HG03064 (cell line): ENCODE data around the gene ADAP1.

Source experiments
- ATAC-seq: cut with Tn5 transposase; IDR thresholded peaks from one replicate; pipeline ENCODE4 v1.9.1; 2021; ENCODE audit warnings: low read depth; ENCODE audit not compliant: unreplicated experiment

ADAP1 gene

GRCh38 chr7:897771-898376, 56.6 kb downstream of the ADAP1 start:
- no peak for ATAC-seq

GRCh38 chr7:897086-897485, 57.4 kb downstream of the ADAP1 start:
- ATAC-seq, result no peak

- ATAC-seq, result no peak
Measured at GRCh38 chr7:896346-897075, 58.0 kb downstream of the ADAP1 start.

- ATAC-seq, result no peak
Measured at GRCh38 chr7:895451-896052, 58.9 kb downstream of the ADAP1 start.

DNA sequence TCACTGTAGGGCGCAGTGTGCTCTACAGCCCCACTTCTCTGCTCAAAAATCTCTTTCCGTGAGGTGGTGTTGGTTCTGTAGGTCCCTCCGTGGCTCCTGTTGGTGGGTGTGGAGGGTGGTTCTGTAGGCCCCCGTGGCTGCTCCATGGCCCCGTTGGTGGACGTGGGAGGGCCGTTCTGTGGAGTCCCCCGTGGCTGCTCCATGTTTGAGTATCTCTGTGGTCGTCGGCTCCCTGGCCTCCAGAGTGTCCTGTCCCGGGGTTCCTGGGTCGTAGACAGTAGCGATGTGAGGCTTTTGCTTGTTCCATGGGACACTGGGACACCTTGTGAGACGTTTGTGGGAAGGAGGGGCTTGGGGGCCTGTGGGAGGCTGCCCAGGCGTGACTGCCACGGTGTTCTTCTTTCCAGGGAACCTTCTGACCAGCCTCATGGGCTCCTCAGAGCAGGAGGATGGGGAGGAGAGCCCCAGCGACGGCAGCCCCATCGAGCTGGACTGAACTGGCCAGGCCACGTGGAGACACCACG, 59.5 kb downstream of the ADAP1 start:
- ATAC-seq, result no peak

GRCh38 chr7:894164-894867, 60.2 kb downstream of the ADAP1 start:
- ATAC-seq, result no peak

- no peak for ATAC-seq
Measured at GRCh38 chr7:893686-894085, 60.8 kb downstream of the ADAP1 start.

GRCh38 chr7:892648-893593, 61.6 kb downstream of the ADAP1 start:
- ATAC-seq, result no peak

GRCh38 chr7:891805-892204, 62.7 kb downstream of the ADAP1 start:
- ATAC-seq, result no peak

- no peak for ATAC-seq
Measured at GRCh38 chr7:891291-891690, 63.2 kb downstream of the ADAP1 start.

DNA sequence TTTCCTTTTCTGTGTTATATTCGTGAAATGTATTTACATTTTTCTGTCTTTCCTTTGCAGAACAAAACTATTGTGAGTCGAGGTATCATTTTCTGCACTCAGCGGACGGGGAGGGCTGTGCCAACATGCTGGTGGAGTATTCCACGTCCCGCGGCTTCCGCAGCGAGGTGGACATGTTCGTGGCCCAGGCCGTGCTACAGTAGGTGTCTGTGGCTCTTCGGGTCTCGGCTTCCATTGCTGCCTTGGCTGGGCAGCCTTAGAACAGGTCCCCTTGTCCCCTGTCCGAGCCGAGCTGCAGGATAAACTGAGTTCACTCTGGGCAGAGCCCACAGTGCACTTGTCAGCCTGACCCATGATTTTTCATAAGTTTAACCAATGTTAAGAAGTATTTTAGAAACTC, 63.6 kb downstream of the ADAP1 start:
- no peak for ATAC-seq

DNA sequence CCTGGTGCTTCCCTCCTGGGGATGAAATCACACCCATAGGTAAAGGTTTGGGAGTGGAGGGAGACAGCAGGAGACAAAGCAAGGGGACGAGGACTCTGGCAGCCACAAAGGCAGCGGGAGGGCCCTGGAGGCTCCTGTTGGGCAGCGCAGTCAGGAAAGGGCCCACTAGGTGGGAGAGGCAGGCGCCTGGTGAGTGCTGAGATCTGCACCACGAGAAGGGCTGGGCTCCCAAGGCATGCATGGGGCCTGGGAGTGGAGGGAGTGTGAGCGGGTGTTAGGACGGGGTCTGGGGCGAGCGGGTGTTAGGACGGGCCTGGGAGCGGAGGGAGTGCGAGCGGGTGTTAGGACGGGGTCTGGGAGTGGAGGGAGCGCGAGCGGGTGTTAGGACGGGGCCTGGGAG, 65.1 kb downstream of the ADAP1 start:
- no peak for ATAC-seq

- ATAC-seq, result no peak
Measured at GRCh38 chr7:889025-889390, 65.5 kb downstream of the ADAP1 start.

GRCh38 chr7:888081-889024, 66.1 kb downstream of the ADAP1 start:
- no peak for ATAC-seq

- no peak for ATAC-seq
Measured at GRCh38 chr7:887488-887820, 67.0 kb downstream of the ADAP1 start.

DNA sequence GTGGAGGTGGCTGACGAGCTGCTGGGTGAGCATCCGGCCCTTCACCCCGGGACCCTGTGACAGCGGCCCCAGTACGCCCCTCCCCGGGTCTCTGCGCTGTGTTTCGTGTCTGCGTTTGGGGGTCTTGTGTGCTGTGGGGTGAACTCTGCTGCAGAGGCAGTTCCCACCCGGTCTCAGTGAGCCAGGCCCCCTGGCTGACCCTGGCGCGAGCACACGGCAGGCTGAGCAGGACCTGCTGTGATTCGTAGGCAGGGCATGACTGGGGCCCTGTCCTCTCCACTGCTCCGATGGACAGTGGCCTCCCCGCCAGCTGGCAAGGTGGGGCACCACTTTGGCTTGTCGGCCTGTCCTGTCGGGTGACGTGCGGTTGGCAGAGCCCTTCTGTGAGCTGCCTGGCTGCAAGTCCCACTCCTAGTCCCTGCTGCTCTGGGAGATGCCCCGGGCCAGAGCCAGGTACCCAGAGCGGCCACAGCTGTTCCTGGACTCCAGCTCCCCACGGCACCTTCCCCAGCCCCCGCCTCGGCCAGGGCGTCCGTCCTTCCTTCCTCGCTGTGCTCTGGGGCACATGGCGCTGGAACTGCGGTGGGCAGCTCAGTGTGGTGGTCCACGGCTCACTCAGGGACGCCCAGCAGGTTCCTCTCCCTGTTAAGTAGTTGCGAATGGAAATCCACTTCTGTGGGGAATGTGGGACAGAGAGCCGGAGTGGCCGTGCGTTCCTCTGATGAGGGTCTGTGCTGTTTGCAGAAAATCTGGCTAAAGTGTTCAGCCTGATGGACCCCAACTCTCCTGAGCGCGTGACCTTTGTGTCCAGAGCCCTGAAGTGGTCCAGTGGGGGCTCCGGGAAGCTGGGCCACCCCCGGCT, 67.6 kb downstream of the ADAP1 start:
- ATAC-seq, result no peak

DNA sequence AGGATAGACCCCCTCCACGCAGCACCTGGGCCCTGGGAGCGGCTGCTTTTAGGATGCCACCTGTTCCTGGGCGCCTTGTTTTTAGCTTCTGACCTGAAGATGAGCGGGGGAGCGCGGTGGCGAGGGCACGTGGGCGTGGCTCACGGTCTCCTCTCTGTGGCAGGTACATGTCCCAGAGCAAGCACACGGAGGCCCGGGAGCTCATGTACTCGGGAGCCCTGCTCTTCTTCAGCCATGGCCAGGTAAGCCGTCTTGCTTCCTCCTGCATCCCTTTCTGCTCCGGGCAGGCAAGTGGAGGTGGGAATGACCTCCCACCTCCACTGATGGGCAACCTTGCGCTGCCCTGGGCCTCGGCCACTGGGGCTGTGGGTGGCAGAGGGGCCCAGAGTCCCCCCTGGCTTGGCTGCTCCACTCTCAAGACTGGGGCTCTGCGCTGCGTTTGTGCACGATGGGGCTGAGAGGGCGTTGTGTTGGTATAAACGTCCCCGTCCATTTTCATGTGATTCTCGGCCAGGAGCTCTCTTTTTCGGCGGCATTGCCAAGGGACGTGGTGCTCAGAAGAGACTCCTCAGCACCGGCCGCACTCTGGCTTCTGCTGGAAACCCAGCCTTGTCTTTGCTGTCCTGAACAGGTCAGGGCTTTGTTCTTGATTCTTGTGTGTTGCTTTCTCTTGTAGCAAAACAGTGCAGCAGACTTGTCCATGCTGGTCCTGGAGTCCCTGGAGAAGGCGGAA, 68.4 kb downstream of the ADAP1 start:
- no peak for ATAC-seq
